Measurements from ENCODE around the gene FBXO28.

Gene FBXO28

GRCh38 chr1:224084867-224085266, 29.0 kb upstream of the FBXO28 start:
- H3F3A ChIP-seq (ENCODE audit: insufficient read depth, low read length) = no peaks in the 10 kb centered on the region
- H3K4me3 ChIP-seq (ENCODE audit: low read length) = no peak overlapping the region
- no peak overlapping the region for H3K9ac ChIP-seq (ENCODE audit: low read length)
- no peak overlapping the region for H3K4me2 ChIP-seq (ENCODE audit: low read depth, low read length)
- no peaks in the 10 kb centered on the region for H3K36me3 ChIP-seq (replicated peaks; ENCODE audit: insufficient read depth, low read length)
- TF ChIP-seq EZH2 (optimal IDR thresholded peaks at IDR 0.05; ENCODE audit: low read depth, low read length) (no peak), EZH2phosphoT487 (IDR thresholded peaks at IDR 0.05; ENCODE audit: low read length) (no peak), CTCF (IDR thresholded peaks at IDR 0.05; ENCODE audit: low read length) (no peak)
- H3K79me2 ChIP-seq (ENCODE audit: low read length) = no peaks in the 10 kb centered on the region
- H3K27ac ChIP-seq (ENCODE audit: low read length) = no peak overlapping the region
- no peaks in the 10 kb centered on the region for H3K4me1 ChIP-seq (ENCODE audit: low read length)
- DNase-seq = no peak
- no peaks in the 10 kb centered on the region for H3K9me3 ChIP-seq (replicated peaks; ENCODE audit: insufficient read depth, low read length)
- H3K9me2 ChIP-seq (replicated peaks; ENCODE audit: insufficient read depth, low read length) = no peaks in the 10 kb centered on the region
- H3K27me3 ChIP-seq (replicated peaks; ENCODE audit: insufficient read depth, low read length) = no peaks in the 10 kb centered on the region
- no peak overlapping the region for H2AFZ ChIP-seq (ENCODE audit: low read length)
- no peaks in the 10 kb centered on the region for H4K20me1 ChIP-seq (ENCODE audit: insufficient read depth, low read length)

DNA sequence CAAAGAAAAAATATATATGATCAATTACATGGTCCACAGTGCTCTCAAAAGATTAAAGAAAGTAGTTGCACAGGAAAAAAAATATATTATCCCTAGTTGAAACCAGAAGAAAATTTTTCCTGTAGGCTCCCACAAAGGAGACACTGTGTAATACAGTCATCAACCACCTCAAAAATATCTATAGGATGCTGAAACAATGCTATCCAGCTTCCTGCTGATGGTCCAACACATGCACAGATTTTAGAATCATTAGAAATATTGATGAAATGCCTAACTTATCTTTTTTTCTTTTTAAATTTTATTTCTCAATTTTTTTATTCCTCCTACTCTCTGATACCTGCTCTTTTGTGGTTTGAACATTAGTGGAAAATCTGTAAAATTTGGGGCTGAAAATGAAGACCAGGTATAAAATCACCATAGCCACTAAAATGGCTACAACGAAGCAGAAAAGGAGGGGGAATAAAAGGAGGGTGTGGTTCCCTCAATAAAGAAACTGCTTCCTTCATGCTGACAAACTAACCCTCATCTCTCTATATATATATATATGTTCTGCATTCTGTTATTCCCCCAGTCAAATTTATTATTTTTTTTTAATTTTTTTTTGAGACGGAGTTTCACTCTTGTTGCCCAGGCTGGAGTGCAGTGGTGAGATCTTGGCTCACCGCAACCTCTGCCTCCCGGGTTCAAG, 28.3 kb upstream of the FBXO28 start:
- Histone ChIP-seq H3F3A (ENCODE audit: insufficient read depth, low read length) (no peaks in the 10 kb centered on the region), H3K4me3 (ENCODE audit: low read length) (no peak overlapping the region), H3K9ac (ENCODE audit: low read length) (no peak overlapping the region), H4K20me1 (ENCODE audit: insufficient read depth, low read length) (no peaks in the 10 kb centered on the region), H3K4me2 (ENCODE audit: low read depth, low read length) (no peak overlapping the region), H3K9me2 (replicated peaks; ENCODE audit: insufficient read depth, low read length) (no peaks in the 10 kb centered on the region), H3K4me1 (ENCODE audit: low read length) (no peaks in the 10 kb centered on the region), H3K36me3 (replicated peaks; ENCODE audit: insufficient read depth, low read length) (no peaks in the 10 kb centered on the region), H3K79me2 (ENCODE audit: low read length) (no peaks in the 10 kb centered on the region), H3K27me3 (replicated peaks; ENCODE audit: insufficient read depth, low read length) (no peaks in the 10 kb centered on the region), H3K27ac (ENCODE audit: low read length) (no peak overlapping the region), H2AFZ (ENCODE audit: low read length) (no peak overlapping the region), H3K9me3 (replicated peaks; ENCODE audit: insufficient read depth, low read length) (no peaks in the 10 kb centered on the region)
- TF ChIP-seq EZH2 (optimal IDR thresholded peaks at IDR 0.05; ENCODE audit: low read depth, low read length) = no peak
- TF ChIP-seq EZH2phosphoT487 (IDR thresholded peaks at IDR 0.05; ENCODE audit: low read length) = no peak
- no peak for TF ChIP-seq CTCF (IDR thresholded peaks at IDR 0.05; ENCODE audit: low read length)
- no peak for DNase-seq

DNA sequence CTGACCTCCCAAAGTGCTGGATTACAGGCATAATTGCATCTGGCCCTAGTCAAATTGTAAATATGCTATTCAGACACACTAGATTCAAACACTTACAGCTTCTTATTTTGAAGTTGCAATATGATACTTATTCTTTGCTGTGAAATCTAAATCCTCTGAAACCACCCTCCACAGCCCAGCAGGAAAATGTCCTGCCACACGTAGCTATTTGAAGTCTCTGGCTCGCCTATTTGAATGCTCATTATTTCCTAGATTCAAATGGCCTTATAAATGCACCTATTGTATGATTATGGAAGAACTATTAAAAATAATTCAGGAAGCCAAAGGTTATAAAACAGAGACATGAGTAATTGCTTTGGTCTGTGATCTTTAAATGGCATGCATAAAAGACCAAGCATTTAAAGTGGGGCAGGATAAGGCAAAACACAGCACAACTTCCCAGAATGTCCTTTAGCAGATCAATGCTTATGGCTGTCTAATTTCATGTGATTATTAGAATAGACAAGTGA, 26.6 kb upstream of the FBXO28 start:
- H3K9me2 ChIP-seq (replicated peaks; ENCODE audit: insufficient read depth, low read length) = no peaks in the 10 kb centered on the region
- H4K20me1 ChIP-seq (ENCODE audit: insufficient read depth, low read length) = no peaks in the 10 kb centered on the region
- no peak for DNase-seq
- no peaks in the 10 kb centered on the region for H3K27me3 ChIP-seq (replicated peaks; ENCODE audit: insufficient read depth, low read length)
- TF ChIP-seq EZH2phosphoT487 (IDR thresholded peaks at IDR 0.05; ENCODE audit: low read length) = no peak
- no peak overlapping the region for H3K9ac ChIP-seq (ENCODE audit: low read length)
- no peak overlapping the region for H2AFZ ChIP-seq (ENCODE audit: low read length)
- H3K79me2 ChIP-seq (ENCODE audit: low read length) = no peaks in the 10 kb centered on the region
- H3K4me2 ChIP-seq (ENCODE audit: low read depth, low read length) = no peak overlapping the region
- H3K4me1 ChIP-seq (ENCODE audit: low read length) = no peaks in the 10 kb centered on the region
- H3K27ac ChIP-seq (ENCODE audit: low read length) = no peak overlapping the region
- H3K36me3 ChIP-seq (replicated peaks; ENCODE audit: insufficient read depth, low read length) = no peaks in the 10 kb centered on the region
- no peaks in the 10 kb centered on the region for H3K9me3 ChIP-seq (replicated peaks; ENCODE audit: insufficient read depth, low read length)
- H3F3A ChIP-seq (ENCODE audit: insufficient read depth, low read length) = no peaks in the 10 kb centered on the region
- no peak overlapping the region for H3K4me3 ChIP-seq (ENCODE audit: low read length)

DNA sequence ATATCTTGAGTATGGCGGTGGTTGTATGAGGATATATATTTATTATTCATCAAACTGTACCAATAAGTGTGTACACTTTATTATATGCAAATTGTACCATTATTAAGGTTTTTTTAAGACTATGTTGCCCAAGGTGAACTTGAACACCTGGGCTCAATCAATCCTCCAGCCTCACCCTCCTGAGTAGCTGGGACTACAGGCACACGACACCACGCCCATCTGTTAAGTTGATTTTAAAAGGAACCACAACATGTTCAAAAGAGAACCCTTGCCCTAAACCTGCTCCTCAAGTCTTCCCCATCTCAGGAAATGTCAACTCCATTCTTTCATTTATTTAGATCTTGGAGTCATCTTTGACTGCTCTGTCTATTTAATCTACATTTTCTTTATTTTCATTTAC, 24.3 kb upstream of the FBXO28 start:
- no peaks in the 10 kb centered on the region for H3K79me2 ChIP-seq (ENCODE audit: low read length)

More for the DNA sequence above, 24.3 kb upstream of the FBXO28 start:
- Histone ChIP-seq H3K36me3 (replicated peaks; ENCODE audit: insufficient read depth, low read length) (no peaks in the 10 kb centered on the region), H4K20me1 (ENCODE audit: insufficient read depth, low read length) (no peaks in the 10 kb centered on the region), H3F3A (ENCODE audit: insufficient read depth, low read length) (no peaks in the 10 kb centered on the region), H3K9me2 (replicated peaks; ENCODE audit: insufficient read depth, low read length) (no peaks in the 10 kb centered on the region), H3K4me2 (ENCODE audit: low read depth, low read length) (no peak overlapping the region), H2AFZ (ENCODE audit: low read length) (no peak overlapping the region), H3K9ac (ENCODE audit: low read length) (no peak overlapping the region), H3K4me1 (ENCODE audit: low read length) (no peaks in the 10 kb centered on the region), H3K27ac (ENCODE audit: low read length) (no peak overlapping the region), H3K4me3 (ENCODE audit: low read length) (no peak overlapping the region), H3K9me3 (replicated peaks; ENCODE audit: insufficient read depth, low read length) (no peaks in the 10 kb centered on the region), H3K27me3 (replicated peaks; ENCODE audit: insufficient read depth, low read length) (no peaks in the 10 kb centered on the region)
- DNase-seq = no peak
- TF ChIP-seq EZH2 (optimal IDR thresholded peaks at IDR 0.05; ENCODE audit: low read depth, low read length) = no peak
- TF ChIP-seq CTCF (IDR thresholded peaks at IDR 0.05; ENCODE audit: low read length) = no peak
- TF ChIP-seq EZH2phosphoT487 (IDR thresholded peaks at IDR 0.05; ENCODE audit: low read length) = no peak
